Breast epithelium (tissue), 4 donors: Measurements from ENCODE around the gene ITPKC. TPM values are rescaled to one million over a fixed set of nuclear protein-coding genes. Genes with fewer than 3 reads are reported as not detected.

Source experiments
- DNase-seq, 2 donors: peaks; one replicate each; pipeline ENCODE4 v3.0.0-alpha.2; 2019; ENCODE audit warnings: low spot score in 2 of 2
- H3K27ac ChIP-seq, 2 donors: fragments of 200-600 bp; sonication (generic) in 1 of 2; one replicate each; pipeline ENCODE4 v1.5.1; 2016 to 2019; ENCODE audit warnings: mild to moderate bottlenecking in 1 of 2
- H3K27me3 ChIP-seq, 2 donors: fragments of 200-600 bp; sonication (generic) in 1 of 2; one replicate each; pipeline versions ENCODE4 v1.5.1 to v1.6.0; 2017 to 2019; ENCODE audit warnings: control low read depth in 1 of 2, mild to moderate bottlenecking in 1 of 2
- H3K36me3 ChIP-seq: fragments of 200-600 bp; one replicate; pipeline ENCODE4 v1.5.1; 2019
- H3K4me1 ChIP-seq, 2 donors: fragments of 200-600 bp; sonication (generic); one replicate each; pipeline ENCODE4 v1.5.1; 2016 to 2019; ENCODE audit warnings: control low read depth in 1 of 2
- H3K4me3 ChIP-seq, 3 donors: fragments of 200-600 bp; sonication (generic); 1 replicate in 2 of 3; 2 replicates in 1 of 3; pipeline ENCODE4 v1.5.1; 2016 to 2019; ENCODE audit warnings: mild to moderate bottlenecking in 3 of 3, moderate library complexity in 2 of 3
- H3K9me3 ChIP-seq, 2 donors: fragments of 200-600 bp; sonication (generic) in 1 of 2; one replicate each; pipeline ENCODE4 v1.5.1; 2016 to 2019; ENCODE audit warnings: control low read depth in 1 of 2
- CTCF ChIP-seq, 3 donors: fragments of 450-650 bp; IDR thresholded peaks; one replicate each; pipeline ENCODE4 v1.5.1; 2016 to 2017; ENCODE audit warnings: antibody characterized with exemption in 3 of 3, mild to moderate bottlenecking in 3 of 3, moderate library complexity in 3 of 3
- POLR2A ChIP-seq: fragments of 450-650 bp; IDR thresholded peaks from one replicate; pipeline ENCODE4 v1.6.1; 2016; ENCODE audit warnings: antibody characterized with exemption, mild to moderate bottlenecking, moderate library complexity
- POLR2AphosphoS5 ChIP-seq, 3 donors: sonication (generic); formaldehyde crosslinking; IDR thresholded peaks; one replicate each; pipeline ENCODE4 v1.6.1; 2017; ENCODE audit warnings: antibody characterized with exemption in 3 of 3
- intact Hi-C: fragments of 100-400 bp; cut with DNase I; formaldehyde crosslinking; loops from one replicate; pipeline ENCODE4 v1.15.1; 2023; ENCODE audit warnings: low total_unique reads
- total RNA-seq, 3 donors: library from RNA; depleted of rRNA; stranded (reverse); fragments of >200 nt; gene quantifications; one replicate each; pipeline ENCODE4 v1.1.0, GENCODE V29; 2016

ITPKC gene
- total RNA-seq, 3 donors from 2014 or later, result 41.8 to 71.6 (median 55.1) TPM

- Histone ChIP-seq H3K4me1 (no peaks in the 10 kb centered on the region), H3K27me3 (no peaks in the 10 kb centered on the region), H3K36me3 (no peaks in the 10 kb centered on the region), H3K9me3 (no peaks in the 10 kb centered on the region), H3K4me3 (no peak overlapping the region), H3K27ac (no peak overlapping the region)
- DNase-seq, result no peak
- TF ChIP-seq CTCF (IDR thresholded peaks at IDR 0.05), result peak in 2 of 3 donors; percentile 15 to 26
- TF ChIP-seq POLR2A, result no peak
- TF ChIP-seq POLR2AphosphoS5 (IDR thresholded peaks at IDR 0.05), result no peak
- intact Hi-C loops, result no loop called here
These were observed 14.4 kb upstream of the ITPKC start for GRCh38 chr19:40702337-40703012.

- no peaks in the 10 kb centered on the region for H3K27me3 ChIP-seq
- no peak overlapping the region for H3K4me3 ChIP-seq
- no peak for TF ChIP-seq POLR2A
- no peak for TF ChIP-seq CTCF (IDR thresholded peaks at IDR 0.05)
- no peak for TF ChIP-seq POLR2AphosphoS5 (IDR thresholded peaks at IDR 0.05)
- intact Hi-C loops, result no loop called here
- H3K4me1 ChIP-seq, result no peaks in the 10 kb centered on the region
- no peaks in the 10 kb centered on the region for H3K9me3 ChIP-seq
- H3K27ac ChIP-seq, result no peak overlapping the region
- no peaks in the 10 kb centered on the region for H3K36me3 ChIP-seq
- no peak for DNase-seq
These were observed 13.7 kb upstream of the ITPKC start for GRCh38 chr19:40703029-40703755.

GRCh38 chr19:40704491-40705361 is 12.2 kb upstream of the ITPKC start:
- DNase-seq, result no peak
- Histone ChIP-seq H3K27ac (no peak overlapping the region), H3K27me3 (no peaks in the 10 kb centered on the region), H3K4me1 (no peaks in the 10 kb centered on the region), H3K9me3 (no peaks in the 10 kb centered on the region), H3K36me3 (no peaks in the 10 kb centered on the region), H3K4me3 (no peak overlapping the region)
- TF ChIP-seq POLR2AphosphoS5 (IDR thresholded peaks at IDR 0.05) (no peak), CTCF (IDR thresholded peaks at IDR 0.05) (no peak), POLR2A (no peak)
- intact Hi-C loops, result no loop called here

GRCh38 chr19:40705362-40705651 is 11.6 kb upstream of the ITPKC start:
- H3K36me3 ChIP-seq, result no peaks in the 10 kb centered on the region
- no peaks in the 10 kb centered on the region for H3K4me1 ChIP-seq
- H3K27me3 ChIP-seq, result no peaks in the 10 kb centered on the region
- TF ChIP-seq POLR2AphosphoS5 (IDR thresholded peaks at IDR 0.05), result no peak
- H3K27ac ChIP-seq, result no peak overlapping the region
- H3K9me3 ChIP-seq, result no peaks in the 10 kb centered on the region
- no peak overlapping the region for H3K4me3 ChIP-seq
- no peak for DNase-seq
- intact Hi-C loops, result no loop called here

GRCh38 chr19:40705950-40706619 is 10.8 kb upstream of the ITPKC start:
- no peak overlapping the region for H3K4me3 ChIP-seq
- no peaks in the 10 kb centered on the region for H3K9me3 ChIP-seq
- TF ChIP-seq POLR2AphosphoS5 (IDR thresholded peaks at IDR 0.05), result no peak
- TF ChIP-seq POLR2A, result no peak
- no peak for TF ChIP-seq CTCF (IDR thresholded peaks at IDR 0.05)
- H3K27me3 ChIP-seq, result no peaks in the 10 kb centered on the region
- no peaks in the 10 kb centered on the region for H3K4me1 ChIP-seq
- no peak for DNase-seq
- intact Hi-C loops, result no loop called here
- H3K27ac ChIP-seq, result no peak overlapping the region
- H3K36me3 ChIP-seq, result no peaks in the 10 kb centered on the region
